Stomach (tissue), 9 donors: ENCODE results near the gene SBSN. TPM values are rescaled to one million over a fixed set of nuclear protein-coding genes. Genes with fewer than 3 reads are reported as not detected.
A peak's percentile ranks its signal among the peaks of the same experiment; 100 is the strongest.

Source experiments
- DNase-seq, 2 donors: peaks; one replicate each; pipeline versions ENCODE4 v3.0.0 to v3.0.0-alpha.2; 2013 to 2019
- H3K27ac ChIP-seq, 5 donors: fragments of 200-600 bp in 4 of 5; sonication (generic) in 4 of 5; one replicate each; pipeline ENCODE4 v1.5.1; 2013 to 2019; ENCODE audit warnings: mild to moderate bottlenecking in 1 of 5, moderate library complexity in 1 of 5
- H3K27me3 ChIP-seq, 3 donors: fragments of 200-600 bp; sonication (generic); one replicate each; pipeline ENCODE4 v1.5.1; 2017 to 2019; ENCODE audit warnings: mixed run types in 1 of 3
- H3K36me3 ChIP-seq, 4 donors: fragments of 200-600 bp; sonication (generic); 1 replicate in 3 of 4; 2 replicates in 1 of 4; pipeline ENCODE4 v1.5.1; 2016 to 2019
- H3K4me1 ChIP-seq, 4 donors: fragments of 200-600 bp; sonication (generic); one replicate each; pipeline ENCODE4 v1.5.1; 2016 to 2019
- H3K4me3 ChIP-seq, 4 donors: fragments of 200-600 bp; sonication (generic) in 3 of 4; one replicate each; pipeline ENCODE4 v1.5.1; 2016 to 2019; ENCODE audit warnings: mild to moderate bottlenecking in 1 of 4
- H3K9me3 ChIP-seq, 4 donors: fragments of 200-600 bp; sonication (generic); one replicate each; pipeline ENCODE4 v1.5.1; 2016 to 2019
- CTCF ChIP-seq, 7 experiments: fragments of 450-650 bp in 4 of 7; fragments of 200-600 bp in 3 of 7; sonication (generic) in 3 of 7; IDR thresholded peaks; one replicate each; pipeline ENCODE4 v1.5.1; 2016 to 2019; ENCODE audit warnings: antibody characterized with exemption in 7 of 7, control low read depth in 2 of 7, mild to moderate bottlenecking in 1 of 7
- EP300 ChIP-seq: sonication (generic); formaldehyde crosslinking; IDR thresholded peaks from one replicate; pipeline ENCODE4 v1.6.1; 2017; ENCODE audit warnings: antibody characterized with exemption
- POLR2A ChIP-seq, 4 donors: fragments of 450-650 bp; IDR thresholded peaks; one replicate each; pipeline ENCODE4 v1.6.1; 2016; ENCODE audit warnings: antibody characterized with exemption in 4 of 4, control low read depth in 2 of 4, mild to moderate bottlenecking in 1 of 4, moderate library complexity in 1 of 4
- POLR2AphosphoS5 ChIP-seq, 3 donors: sonication (generic); formaldehyde crosslinking; IDR thresholded peaks; one replicate each; pipeline ENCODE4 v1.6.1; 2016; ENCODE audit warnings: antibody characterized with exemption in 3 of 3
- WGBS, 5 donors: extraction: QIAGEN DNeasy Blood & Tissue Kit in 3 of 5; methylation state at CpG; one replicate each; pipeline versions ENCODE4 v1.1.5 to v1.1.7; 2013 to 2018; 5-methylcytosine and 5-hydroxymethylcytosine counted together
- intact Hi-C: fragments of 100-400 bp; cut with DNase I; formaldehyde crosslinking; loops from one replicate; pipeline ENCODE4 v1.15.1; 2023; ENCODE audit warnings: low total_unique reads
- polyA plus RNA-seq, 3 donors: library from polyadenylated mRNA; stranded (reverse); fragments of 200-250 nt; gene quantifications; one replicate each; pipeline ENCODE4 v1.2.3, GENCODE V29; 2013
- total RNA-seq, 5 donors: library from RNA; depleted of rRNA; stranded (reverse); fragments of >200 nt; gene quantifications; one replicate each; pipeline versions ENCODE4 v1.1.0 to v1.2.3, GENCODE V29; 2014 to 2016
- donor health status: healthy with polysubstance abuse.
- donor health status: Bipolar disorder and iron deficiency.
- donor health status: healthy.

Gene SBSN
- total and polyA plus RNA-seq, 8 donors = 1.1 to 29.2 TPM; not detected in 6

GRCh38 chr19:35511337-35511736 is 16.8 kb downstream of the SBSN start:
- Histone ChIP-seq H3K9me3 (no peaks in the 10 kb centered on the region), H3K4me1 (peaks cover 0 to 25% (median 10%) of the 10 kb centered on the region in 4 donors), H3K36me3 (no peaks in the 10 kb centered on the region), H3K4me3 (no peak overlapping the region), H3K27me3 (peaks cover 0 to 70% (median 5%) of the 10 kb centered on the region in 3 donors), H3K27ac (no peak overlapping the region)
- 73 to 86% (median 79%) methylated on average over 4 to 7 of the region's 7 CpGs for WGBS, 5 donors
- TF ChIP-seq POLR2AphosphoS5 (IDR thresholded peaks at IDR 0.05) = no peak
- TF ChIP-seq EP300 = no peak
- TF ChIP-seq CTCF (IDR thresholded peaks at IDR 0.05) = no peak
- TF ChIP-seq POLR2A (IDR thresholded peaks at IDR 0.05) = no peak
- intact Hi-C loops = no loop called here
- no peak for DNase-seq

GRCh38 chr19:35510626-35510964 is 17.5 kb downstream of the SBSN start:
- Histone ChIP-seq H3K27ac (peak overlapping the region in 3 of 5 donors; percentile 76 to 80 (median 79)), H3K27me3 (peaks cover 0 to 71% (median 5%) of the 10 kb centered on the region in 3 donors)
- no peak for DNase-seq

GRCh38 chr19:35509861-35510625 is 18.1 kb downstream of the SBSN start:
- peak; percentile 90 to 96 for DNase-seq
- WGBS, 5 donors = 0 to 2% (median 1%) methylated on average over 28 to 39 of the region's 39 CpGs
- TF ChIP-seq POLR2A (IDR thresholded peaks at IDR 0.05) (no peak), EP300 (no peak), POLR2AphosphoS5 (IDR thresholded peaks at IDR 0.05) (peak in 2 of 3 donors; percentile 53 to 64), CTCF (IDR thresholded peaks at IDR 0.05) (peak in 6 of 7 experiments; percentile 16 to 96 (median 92))
- intact Hi-C loops = no loop called here
- Histone ChIP-seq H3K4me3 (peak overlapping the region; percentile 43 to 50 (median 46)), H3K9me3 (no peaks in the 10 kb centered on the region), H3K4me1 (peaks cover 0 to 25% (median 10%) of the 10 kb centered on the region in 4 donors), H3K27ac (peak overlapping the region; percentile 76 to 80 (median 80)), H3K36me3 (peaks cover 0 to 2% (median 0%) of the 10 kb centered on the region in 4 donors), H3K27me3 (peaks cover 0 to 75% (median 5%) of the 10 kb centered on the region in 3 donors)

More at GRCh38 chr19:35510626-35510964, 17.5 kb downstream of the SBSN start:
- Histone ChIP-seq H3K36me3 (no peaks in the 10 kb centered on the region), H3K9me3 (no peaks in the 10 kb centered on the region), H3K4me1 (peaks cover 0 to 25% (median 10%) of the 10 kb centered on the region in 4 donors), H3K4me3 (peak overlapping the region; percentile 43 to 50 (median 46))
- TF ChIP-seq POLR2A (IDR thresholded peaks at IDR 0.05) (no peak), EP300 (no peak), POLR2AphosphoS5 (IDR thresholded peaks at IDR 0.05) (no peak), CTCF (IDR thresholded peaks at IDR 0.05) (peak in 1 of 7 experiments; percentile 41)
- WGBS, 5 donors = 6 to 18% (median 9%) methylated on average over 15 of the region's 15 CpGs
- intact Hi-C loops = no loop called here

GRCh38 chr19:35509018-35509652 is 19.0 kb downstream of the SBSN start:
- peaks cover 0 to 25% (median 10%) of the 10 kb centered on the region in 4 donors for H3K4me1 ChIP-seq
- WGBS, 5 donors = 16 to 29% (median 19%) methylated on average over 12 of the region's 12 CpGs
- H3K4me3 ChIP-seq = peak overlapping the region; percentile 43 to 50 (median 46)
- intact Hi-C loops = no loop called here
- peak; percentile 71 to 89 for DNase-seq
- no peaks in the 10 kb centered on the region for H3K9me3 ChIP-seq
- H3K27ac ChIP-seq = peak overlapping the region; percentile 29 to 80 (median 79)
- peaks cover 0 to 4% (median 0%) of the 10 kb centered on the region in 4 donors for H3K36me3 ChIP-seq
- TF ChIP-seq CTCF (IDR thresholded peaks at IDR 0.05) (no peak), POLR2A (IDR thresholded peaks at IDR 0.05) (no peak), POLR2AphosphoS5 (IDR thresholded peaks at IDR 0.05) (peak in 2 of 3 donors; percentile 46 to 53), EP300 (no peak)
- peaks cover 0 to 67% (median 5%) of the 10 kb centered on the region in 3 donors for H3K27me3 ChIP-seq
